ENCODE data around the gene GH1. TPM values are rescaled to one million over a fixed set of nuclear protein-coding genes. Genes with fewer than 3 reads are reported as not detected.

Gene GH1
- total RNA-seq, 4 donors from 2014 or later: not detected

DNA sequence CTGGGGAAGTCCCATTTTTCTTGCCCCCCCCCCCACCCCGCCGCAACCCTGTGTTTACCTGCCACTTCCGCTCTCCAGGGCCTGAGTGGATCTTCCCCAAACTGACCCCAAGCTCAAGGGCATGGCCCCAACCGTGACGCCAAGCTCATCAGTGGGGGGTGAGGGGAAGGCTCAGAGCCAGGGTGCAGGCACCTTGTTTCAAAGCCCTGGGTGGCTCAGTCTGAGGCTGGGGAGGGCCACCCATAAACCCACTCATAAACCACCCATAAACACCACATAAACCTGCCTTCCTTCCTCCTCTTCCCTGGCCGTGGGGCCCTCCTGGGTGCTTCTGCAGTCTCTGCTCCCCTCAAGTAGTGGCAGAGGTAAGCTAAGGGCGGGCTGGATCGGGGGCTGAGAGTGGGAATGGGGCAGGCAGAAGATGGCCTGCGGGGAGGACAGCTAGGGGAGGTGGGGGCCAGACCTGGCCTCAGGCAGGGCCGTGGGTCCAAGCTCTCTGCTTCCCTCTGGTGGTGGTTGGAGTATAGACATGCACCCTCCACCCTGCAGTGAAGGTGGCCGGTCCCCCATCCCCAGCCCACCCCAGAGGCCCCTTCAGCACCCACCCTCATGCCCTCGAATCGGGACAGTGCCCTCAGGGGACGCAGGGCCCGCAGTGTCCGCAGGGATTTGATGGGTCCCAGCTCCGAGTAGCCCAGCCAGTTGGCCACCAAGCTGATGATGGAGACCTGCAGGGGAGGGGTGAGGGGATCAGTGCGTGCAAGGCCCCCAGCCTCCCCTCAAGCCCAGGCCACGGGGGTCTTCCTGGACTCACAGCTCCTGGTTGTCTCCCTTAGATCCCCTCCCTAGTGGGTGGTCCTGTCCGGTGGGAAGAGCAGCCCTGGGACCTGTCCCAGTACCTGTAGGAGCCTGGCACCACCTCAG lies 28.1 kb upstream of the GH1 start:
- in situ Hi-C loops (cut with MboI; ENCODE audit: low pct_ligation_motif_present in 1 of 4, low pct_unique_long_range_greater_than_20kb in 1 of 4, low sequenced_read_pairs in 3 of 4): no loop called here

DNA sequence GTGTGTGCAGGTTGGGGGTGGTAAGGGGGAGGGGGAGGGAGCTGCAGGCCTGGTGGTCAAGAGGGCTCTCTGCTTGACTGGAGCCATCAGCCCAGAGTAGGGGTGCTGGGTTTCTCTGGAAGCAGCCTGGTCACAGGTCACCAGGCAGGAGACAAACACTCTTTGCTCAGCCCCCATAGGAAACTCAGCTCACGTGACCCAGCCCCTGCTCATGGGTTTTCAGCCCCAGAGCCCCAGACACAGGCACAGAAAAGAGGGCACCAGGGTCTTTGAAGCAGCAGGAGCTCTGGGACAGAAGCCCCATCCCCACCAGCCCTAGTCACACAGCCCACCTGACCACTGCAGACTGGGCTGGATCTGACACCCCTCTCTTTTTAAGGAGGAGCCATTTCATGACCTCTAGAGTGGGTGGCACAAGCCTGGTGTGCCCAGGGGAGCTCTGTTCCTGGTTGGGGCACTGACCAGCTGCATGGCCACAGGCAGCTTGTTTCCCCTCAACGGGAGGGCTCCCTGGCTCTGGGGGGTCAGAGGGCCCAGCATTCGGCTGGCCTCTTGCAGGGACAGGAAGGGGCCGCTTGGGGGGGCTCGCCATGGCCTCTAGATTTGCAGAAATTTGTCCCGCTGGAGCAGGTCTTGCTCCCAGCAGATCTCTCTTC lies 27.3 kb upstream of the GH1 start:
- intact Hi-C loops (cut with DNase I; ENCODE audit: low total_unique reads): no loop called here
- WGBS, 2 donors (ENCODE audit: low coverage in 1 of 2): 71 to 100% methylated on average over 1 to 6 of the region's 6 CpGs
- H3K27me3 ChIP-seq: no peaks in the 10 kb centered on the region
- no peaks in the 10 kb centered on the region for H3K36me3 ChIP-seq
- DNase-seq: no peak
- TF ChIP-seq POLR2AphosphoS5 (IDR thresholded peaks at IDR 0.05) (no peak), POLR2A (IDR thresholded peaks at IDR 0.05) (no peak), CTCF (IDR thresholded peaks at IDR 0.05) (no peak), EP300 (IDR thresholded peaks at IDR 0.05; ENCODE audit: low read depth) (no peak)
- H3K9me3 ChIP-seq: no peaks in the 10 kb centered on the region
- H3K4me3 ChIP-seq: no peak overlapping the region
- H3K27ac ChIP-seq: no peak overlapping the region
- in situ Hi-C loops (cut with MboI; ENCODE audit: low pct_ligation_motif_present in 1 of 4, low pct_unique_long_range_greater_than_20kb in 1 of 4, low sequenced_read_pairs in 3 of 4): no loop called here
- peaks cover 0 to 8% (median 0%) of the 10 kb centered on the region in 4 donors for H3K4me1 ChIP-seq

More for the DNA sequence above, 28.1 kb upstream of the GH1 start:
- 24% methylated on average over 12 of the region's 20 CpGs; no CpG with 5 or more reads in 1 of the 2 donors for WGBS, 2 donors (ENCODE audit: low coverage in 1 of 2)
- Histone ChIP-seq H3K27ac (no peak overlapping the region), H3K4me3 (no peak overlapping the region), H3K27me3 (no peaks in the 10 kb centered on the region), H3K4me1 (peaks cover 0 to 8% (median 0%) of the 10 kb centered on the region in 4 donors), H3K9me3 (no peaks in the 10 kb centered on the region), H3K36me3 (no peaks in the 10 kb centered on the region)
- TF ChIP-seq CTCF (IDR thresholded peaks at IDR 0.05) (peak; percentile 57 to 80 (median 70)), EP300 (IDR thresholded peaks at IDR 0.05; ENCODE audit: low read depth) (no peak)
- intact Hi-C loops (cut with DNase I; ENCODE audit: low total_unique reads): no loop called here
- peak; percentile 54 for DNase-seq

- in situ Hi-C loops (cut with MboI; ENCODE audit: low pct_ligation_motif_present in 1 of 4, low pct_unique_long_range_greater_than_20kb in 1 of 4, low sequenced_read_pairs in 3 of 4): no loop called here
- Histone ChIP-seq H3K36me3 (no peaks in the 10 kb centered on the region), H3K27me3 (no peaks in the 10 kb centered on the region), H3K27ac (no peak overlapping the region), H3K9me3 (no peaks in the 10 kb centered on the region), H3K4me3 (no peak overlapping the region), H3K4me1 (peaks cover 0 to 8% (median 0%) of the 10 kb centered on the region in 4 donors)
- intact Hi-C loops (cut with DNase I; ENCODE audit: low total_unique reads): no loop called here
- DNase-seq: no peak
- no peak for TF ChIP-seq EP300 (IDR thresholded peaks at IDR 0.05; ENCODE audit: low read depth)
- TF ChIP-seq POLR2AphosphoS5 (IDR thresholded peaks at IDR 0.05): no peak
- TF ChIP-seq CTCF (IDR thresholded peaks at IDR 0.05): no peak
- 80 to 84% methylated on average over 5 to 23 of the region's 24 CpGs for whole genome bisulfite sequencing, 2 donors (ENCODE audit: low coverage in 1 of 2)
These were observed 26.3 kb upstream of the GH1 start for GRCh38 chr17:63944736-63945499.

DNA sequence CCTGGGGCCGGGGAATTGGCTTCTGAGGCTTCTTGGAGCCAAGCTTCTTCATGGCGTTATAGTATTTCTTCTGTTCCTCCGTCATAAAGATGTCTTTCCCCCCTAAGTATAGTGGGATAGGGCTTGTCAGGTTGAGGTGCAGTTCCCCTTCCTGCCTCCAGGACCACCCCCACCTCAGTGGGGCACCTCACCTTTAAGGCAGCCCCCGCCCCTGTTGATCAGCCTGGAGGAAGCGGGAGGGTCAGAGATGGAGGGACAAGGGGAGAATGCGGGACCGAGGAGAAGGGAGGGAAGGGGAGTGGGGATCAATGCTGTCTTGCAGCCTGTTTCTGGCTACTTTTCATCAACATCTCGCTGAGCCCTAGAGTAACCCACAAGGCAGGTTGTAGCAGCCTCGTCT lies 25.1 kb upstream of the GH1 start:
- Histone ChIP-seq H3K27ac (no peak overlapping the region), H3K27me3 (no peaks in the 10 kb centered on the region), H3K4me1 (peaks cover 0 to 8% (median 0%) of the 10 kb centered on the region in 4 donors), H3K36me3 (no peaks in the 10 kb centered on the region), H3K9me3 (no peaks in the 10 kb centered on the region), H3K4me3 (no peak overlapping the region)
- intact Hi-C loops (cut with DNase I; ENCODE audit: low total_unique reads): no loop called here
- in situ Hi-C loops (cut with MboI; ENCODE audit: low pct_ligation_motif_present in 1 of 4, low pct_unique_long_range_greater_than_20kb in 1 of 4, low sequenced_read_pairs in 3 of 4): no loop called here
- WGBS, 2 donors (ENCODE audit: low coverage in 1 of 2): 81 to 90% methylated on average over 4 to 9 of the region's 9 CpGs
- TF ChIP-seq POLR2A (IDR thresholded peaks at IDR 0.05) (no peak), CTCF (IDR thresholded peaks at IDR 0.05) (no peak), EP300 (IDR thresholded peaks at IDR 0.05; ENCODE audit: low read depth) (no peak), POLR2AphosphoS5 (IDR thresholded peaks at IDR 0.05) (no peak)
- no peak for DNase-seq

All from transverse colon (tissue), 4 donors.